Liver (tissue), 3 donors: ENCODE results near the gene LGR5.

Source experiments
- ATF3 ChIP-seq: IDR thresholded peaks from 2 replicates; pipeline ENCODE4 v1.6.1; 2016; ENCODE audit warnings: antibody characterized with exemption
- FOXA1 ChIP-seq: IDR thresholded peaks from 2 replicates; pipeline ENCODE4 v1.6.1; 2016; ENCODE audit warnings: antibody characterized with exemption
- GABPA ChIP-seq, 2 donors: IDR thresholded peaks in 1 of 2; conservative IDR thresholded peaks in 1 of 2; 2 replicates each; pipeline ENCODE4 v1.6.1; 2016; ENCODE audit warnings: antibody characterized with exemption in 2 of 2, mild to moderate bottlenecking in 1 of 2, moderate library complexity in 1 of 2
- NR2F2 ChIP-seq: IDR thresholded peaks from 2 replicates; pipeline ENCODE4 v1.6.1; 2016; ENCODE audit warnings: antibody characterized with exemption
- TAF1 ChIP-seq: conservative IDR thresholded peaks from 2 replicates; pipeline ENCODE4 v1.6.1; 2016; ENCODE audit warnings: antibody characterized with exemption, mild to moderate bottlenecking
- TF ChIP-seq, protein P1 (sequence below): fragments of 150-350 bp; IDR thresholded peaks from 2 replicates; pipeline ENCODE4 v1.5.1; 2017; ENCODE audit warnings: improper control_type of control experiment, low read depth, low read length; ENCODE audit not compliant: missing input control
- TF ChIP-seq, protein P2 (sequence below): IDR thresholded peaks from 2 replicates; pipeline ENCODE4 v1.6.1; 2016; ENCODE audit warnings: antibody characterized with exemption, mild to moderate bottlenecking
- donor health status: healthy.
- donor health status: healthy.

- TF ChIP-seq, protein P1, sequence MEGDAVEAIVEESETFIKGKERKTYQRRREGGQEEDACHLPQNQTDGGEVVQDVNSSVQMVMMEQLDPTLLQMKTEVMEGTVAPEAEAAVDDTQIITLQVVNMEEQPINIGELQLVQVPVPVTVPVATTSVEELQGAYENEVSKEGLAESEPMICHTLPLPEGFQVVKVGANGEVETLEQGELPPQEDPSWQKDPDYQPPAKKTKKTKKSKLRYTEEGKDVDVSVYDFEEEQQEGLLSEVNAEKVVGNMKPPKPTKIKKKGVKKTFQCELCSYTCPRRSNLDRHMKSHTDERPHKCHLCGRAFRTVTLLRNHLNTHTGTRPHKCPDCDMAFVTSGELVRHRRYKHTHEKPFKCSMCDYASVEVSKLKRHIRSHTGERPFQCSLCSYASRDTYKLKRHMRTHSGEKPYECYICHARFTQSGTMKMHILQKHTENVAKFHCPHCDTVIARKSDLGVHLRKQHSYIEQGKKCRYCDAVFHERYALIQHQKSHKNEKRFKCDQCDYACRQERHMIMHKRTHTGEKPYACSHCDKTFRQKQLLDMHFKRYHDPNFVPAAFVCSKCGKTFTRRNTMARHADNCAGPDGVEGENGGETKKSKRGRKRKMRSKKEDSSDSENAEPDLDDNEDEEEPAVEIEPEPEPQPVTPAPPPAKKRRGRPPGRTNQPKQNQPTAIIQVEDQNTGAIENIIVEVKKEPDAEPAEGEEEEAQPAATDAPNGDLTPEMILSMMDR = no peak
- TF ChIP-seq FOXA1 (no peak), ATF3 (no peak), TAF1 (no peak), GABPA (IDR thresholded peaks at IDR 0.05 in 1 of 2, conservative IDR thresholded peaks at IDR 0.05 in 1 of 2) (no peak), NR2F2 (no peak)
- TF ChIP-seq, protein P2, sequence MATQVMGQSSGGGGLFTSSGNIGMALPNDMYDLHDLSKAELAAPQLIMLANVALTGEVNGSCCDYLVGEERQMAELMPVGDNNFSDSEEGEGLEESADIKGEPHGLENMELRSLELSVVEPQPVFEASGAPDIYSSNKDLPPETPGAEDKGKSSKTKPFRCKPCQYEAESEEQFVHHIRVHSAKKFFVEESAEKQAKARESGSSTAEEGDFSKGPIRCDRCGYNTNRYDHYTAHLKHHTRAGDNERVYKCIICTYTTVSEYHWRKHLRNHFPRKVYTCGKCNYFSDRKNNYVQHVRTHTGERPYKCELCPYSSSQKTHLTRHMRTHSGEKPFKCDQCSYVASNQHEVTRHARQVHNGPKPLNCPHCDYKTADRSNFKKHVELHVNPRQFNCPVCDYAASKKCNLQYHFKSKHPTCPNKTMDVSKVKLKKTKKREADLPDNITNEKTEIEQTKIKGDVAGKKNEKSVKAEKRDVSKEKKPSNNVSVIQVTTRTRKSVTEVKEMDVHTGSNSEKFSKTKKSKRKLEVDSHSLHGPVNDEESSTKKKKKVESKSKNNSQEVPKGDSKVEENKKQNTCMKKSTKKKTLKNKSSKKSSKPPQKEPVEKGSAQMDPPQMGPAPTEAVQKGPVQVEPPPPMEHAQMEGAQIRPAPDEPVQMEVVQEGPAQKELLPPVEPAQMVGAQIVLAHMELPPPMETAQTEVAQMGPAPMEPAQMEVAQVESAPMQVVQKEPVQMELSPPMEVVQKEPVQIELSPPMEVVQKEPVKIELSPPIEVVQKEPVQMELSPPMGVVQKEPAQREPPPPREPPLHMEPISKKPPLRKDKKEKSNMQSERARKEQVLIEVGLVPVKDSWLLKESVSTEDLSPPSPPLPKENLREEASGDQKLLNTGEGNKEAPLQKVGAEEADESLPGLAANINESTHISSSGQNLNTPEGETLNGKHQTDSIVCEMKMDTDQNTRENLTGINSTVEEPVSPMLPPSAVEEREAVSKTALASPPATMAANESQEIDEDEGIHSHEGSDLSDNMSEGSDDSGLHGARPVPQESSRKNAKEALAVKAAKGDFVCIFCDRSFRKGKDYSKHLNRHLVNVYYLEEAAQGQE = no peak
These were observed 70.1 kb downstream of the LGR5 start for GRCh38 chr12:71509705-71510104.
